H1 (cell line): ENCODE results near the gene PRPS1. TPM values are rescaled to one million over a fixed set of nuclear protein-coding genes. Genes with fewer than 3 reads are reported as not detected.
"Not testable (repeated sequence)": the region's sequence is repeated elsewhere in the genome, so short reads cannot be mapped to it uniquely, and the experiment has no call there.

Experiments
- CTCF ChIA-PET: fragments of 300-600 bp; sonication (Branson Sonifier 250); formaldehyde crosslinking; loops from one replicate; lab custom pipeline; 2021; ENCODE audit not compliant: partially characterized antibody; lab: Charles Lee
- POLR2A ChIA-PET: fragments of 300-600 bp; sonication (Branson Sonifier 250); formaldehyde crosslinking; loops from one replicate; lab custom pipeline; 2021; ENCODE audit warnings: inconsistent platforms; ENCODE audit not compliant: partially characterized antibody; lab: Charles Lee
- DNase-seq, 2 experiments: peaks; one replicate each; pipeline versions ENCODE4 v3.0.0 to v3.0.0-alpha.2; 2010 to 2022; ENCODE audit warnings: low spot score in 2 of 2, low read depth in 1 of 2, mixed read lengths in 1 of 2
- FAIRE-seq: peaks from 2 replicates; lab custom pipeline; 2011; peaks lifted over from hg19 to GRCh38; lab: Jason Lieb, UNC
- H2AFZ ChIP-seq: 2 replicates; pipeline ENCODE4 v1.8.1; 2012; ENCODE audit warnings: low read length, inconsistent platforms
- H2AK5ac ChIP-seq: 2 replicates; pipeline ENCODE4 v1.6.1; 2013; ENCODE audit warnings: low read depth, low read length
- H2BK120ac ChIP-seq: replicated peaks from 2 replicates; pipeline ENCODE3; 2013; ENCODE audit warnings: low read depth, low read length, inconsistent platforms
- H2BK12ac ChIP-seq: 2 replicates; pipeline ENCODE4 v1.6.1; 2013; ENCODE audit warnings: low read depth, low read length
- H2BK15ac ChIP-seq: 2 replicates; pipeline ENCODE4 v1.6.1; 2013; ENCODE audit warnings: low read length
- H2BK20ac ChIP-seq: 2 replicates; pipeline ENCODE4 v1.6.1; 2013; ENCODE audit warnings: low read length
- H2BK5ac ChIP-seq: 2 replicates; pipeline ENCODE4 v1.6.1; 2013; ENCODE audit warnings: low read depth, low read length
- H3K14ac ChIP-seq: 2 replicates; pipeline ENCODE4 v1.6.1; 2013; ENCODE audit warnings: inconsistent platforms; ENCODE audit not compliant: insufficient read length
- H3K18ac ChIP-seq: 2 replicates; pipeline ENCODE4 v1.6.1; 2013; ENCODE audit warnings: low read length; ENCODE audit errors: extremely low read depth
- H3K23ac ChIP-seq: 2 replicates; pipeline ENCODE4 v1.6.1; 2013; ENCODE audit warnings: inconsistent platforms; ENCODE audit not compliant: insufficient read length
- H3K23me2 ChIP-seq: 2 replicates; pipeline ENCODE4 v1.6.1; 2013; ENCODE audit warnings: low read depth, low read length
- H3K27ac ChIP-seq: 2 replicates; pipeline ENCODE4 v1.6.1; 2011; ENCODE audit warnings: low read depth, low read length, inconsistent platforms
- H3K27me3 ChIP-seq, 4 experiments: replicated peaks in 1 of 4; 1 replicate in 1 of 4; 2 replicates in 3 of 4; pipeline versions ENCODE4 v1.6.1 to v1.8.1; 2011 to 2013; ENCODE audit warnings: low read length in 3 of 4, mild to moderate bottlenecking in 3 of 4, inconsistent platforms in 2 of 4, mixed read lengths in 2 of 4, moderate library complexity in 1 of 4; ENCODE audit not compliant: control insufficient read depth in 3 of 4, insufficient read depth in 3 of 4; ENCODE audit errors: extremely low read depth in 1 of 4
- H3K36me3 ChIP-seq, 4 experiments: 2 replicates each; pipeline versions ENCODE4 v1.6.1 to v1.8.1; 2011 to 2013; ENCODE audit warnings: mild to moderate bottlenecking in 4 of 4, low read length in 3 of 4, moderate library complexity in 2 of 4, control low read depth in 1 of 4, inconsistent platforms in 1 of 4; ENCODE audit not compliant: insufficient read depth in 4 of 4, control insufficient read depth in 2 of 4
- H3K4ac ChIP-seq: replicated peaks from 2 replicates; pipeline ENCODE3; 2013; ENCODE audit warnings: low read length, low read depth, mixed read lengths, inconsistent platforms; ENCODE audit not compliant: insufficient read length
- H3K4me1 ChIP-seq, 4 experiments: replicated peaks in 1 of 4; 1 replicate in 1 of 4; 2 replicates in 3 of 4; pipeline versions ENCODE4 v1.6.1 to v1.8.1; 2011 to 2013; ENCODE audit warnings: low read length in 3 of 4, inconsistent platforms in 2 of 4, mixed read lengths in 1 of 4; ENCODE audit not compliant: insufficient read depth in 4 of 4, control insufficient read depth in 3 of 4
- H3K4me2 ChIP-seq, 2 experiments: 2 replicates each; pipeline versions ENCODE4 v1.6.1 to v1.8.1; 2011 to 2013; ENCODE audit warnings: low read depth in 2 of 2, low read length in 2 of 2, control low read depth in 1 of 2, inconsistent platforms in 1 of 2, mild to moderate bottlenecking in 1 of 2; ENCODE audit not compliant: insufficient read depth in 1 of 2
- H3K4me3 ChIP-seq, 4 experiments: fragments of 200-600, 300-600 bp in 1 of 4; sonication (generic), shearing (Covaris generic), sonication (Bioruptor Twin) in 1 of 4; 2 replicates each; pipeline versions ENCODE4 v1.5.1 to v1.8.1; 2011 to 2016; ENCODE audit warnings: low read length in 4 of 4, low read depth in 3 of 4, control low read depth in 2 of 4, inconsistent platforms in 2 of 4, mild to moderate bottlenecking in 2 of 4, mixed read lengths in 1 of 4, moderate library complexity in 1 of 4; ENCODE audit not compliant: insufficient read depth in 2 of 4; ENCODE audit errors: extremely low read depth in 1 of 4
- H3K56ac ChIP-seq: replicated peaks from 2 replicates; pipeline ENCODE3; 2013; ENCODE audit warnings: low read depth, mild to moderate bottlenecking, mixed read lengths, low read length, inconsistent platforms; ENCODE audit not compliant: insufficient read length
- H3K79me1 ChIP-seq: 2 replicates; pipeline ENCODE4 v1.6.1; 2013; ENCODE audit warnings: low read depth, low read length, control low read depth
- H3K79me2 ChIP-seq, 2 experiments: 2 replicates each; pipeline versions ENCODE4 v1.6.1 to v1.8.1; 2012 to 2013; ENCODE audit warnings: low read length in 2 of 2, mild to moderate bottlenecking in 2 of 2, inconsistent platforms in 1 of 2; ENCODE audit not compliant: insufficient read depth in 2 of 2, control insufficient read depth in 1 of 2
- H3K9ac ChIP-seq, 4 experiments: replicated peaks in 1 of 4; 1 replicate in 1 of 4; 2 replicates in 3 of 4; pipeline versions ENCODE4 v1.6.1 to v1.8.1; 2011 to 2013; ENCODE audit warnings: low read depth in 3 of 4, low read length in 3 of 4, control low read depth in 2 of 4, mild to moderate bottlenecking in 2 of 4, moderate library complexity in 2 of 4, inconsistent platforms in 1 of 4; ENCODE audit errors: extremely low read depth in 1 of 4
- H3K9me3 ChIP-seq, 2 experiments: 2 replicates each; pipeline versions ENCODE4 v1.6.1 to v1.8.1; 2012 to 2013; ENCODE audit warnings: mild to moderate bottlenecking in 2 of 2, moderate library complexity in 2 of 2, control low read depth in 1 of 2, inconsistent platforms in 1 of 2, low read depth in 1 of 2, low read length in 1 of 2, mixed read lengths in 1 of 2; ENCODE audit not compliant: insufficient read depth in 2 of 2
- H4K20me1 ChIP-seq, 2 experiments: replicated peaks in 1 of 2; 2 replicates each; pipeline versions ENCODE3 to v1.8.1; 2011 to 2013; ENCODE audit warnings: inconsistent platforms in 2 of 2, low read length in 2 of 2, mild to moderate bottlenecking in 1 of 2; ENCODE audit not compliant: insufficient read depth in 2 of 2, control insufficient read depth in 1 of 2
- H4K5ac ChIP-seq: 2 replicates; pipeline ENCODE4 v1.6.1; 2013; ENCODE audit warnings: low read length, low read depth, mixed read lengths, inconsistent platforms; ENCODE audit not compliant: insufficient read length
- H4K8ac ChIP-seq: 2 replicates; pipeline ENCODE4 v1.8.0; 2013; ENCODE audit warnings: mild to moderate bottlenecking, moderate library complexity, low read length, inconsistent platforms; ENCODE audit not compliant: insufficient read depth; ENCODE audit errors: extremely low read depth
- H4K91ac ChIP-seq: replicated peaks from 2 replicates; pipeline ENCODE3; 2013; ENCODE audit warnings: low read length, mixed read lengths, inconsistent platforms; ENCODE audit not compliant: insufficient read length
- WGBS, 2 experiments: shearing (Covaris generic) in 1 of 2; methylation state at CpG; one replicate each; pipeline versions ENCODE4 v1.1.6 to v1.1.7; 2013 to 2015; ENCODE audit warnings: low lambda C conversion rate in 2 of 2, mixed read lengths in 2 of 2, inconsistent platforms in 1 of 2, low coverage in 1 of 2, missing lambda C conversion rate in 1 of 2; ENCODE audit not compliant: insufficient replicate concordance in 2 of 2, insufficient coverage in 1 of 2, insufficient read length in 1 of 2; ENCODE audit errors: extremely low coverage in 1 of 2, missing lambda C conversion rate in 1 of 2; 5-methylcytosine and 5-hydroxymethylcytosine counted together
- polyA plus RNA-seq, 7 experiments: library from polyadenylated mRNA; depleted of rRNA in 3 of 7; stranded (reverse) in 5 of 7; unstranded in 2 of 7; fragments of >200 nt in 5 of 7; fragments of 200-250 nt in 2 of 7; gene quantifications; 1 replicate in 5 of 7; 2 replicates in 1 of 7; 4 replicates in 1 of 7; pipeline versions ENCODE4 v1.2.1 to v1.2.3, GENCODE V29; 2011 to 2013; ENCODE audit warnings: missing spikeins in 2 of 7, mixed read lengths in 2 of 7
- total RNA-seq: library from RNA; stranded (reverse); fragmentation: NEBNext Ultra II Directional; extraction: Animal tissue kit (Norgen Biotek cat#: 25700); gene quantifications from 2 replicates; pipeline ENCODE4 v1.2.1, GENCODE V29; 2021

The PRPS1 gene
- total and polyA plus RNA-seq, 2 of the 8 experiments (the other 6 are each of a cell fraction or from before 2014, with no cell fraction given) = 90.1 to 110 TPM

DNA sequence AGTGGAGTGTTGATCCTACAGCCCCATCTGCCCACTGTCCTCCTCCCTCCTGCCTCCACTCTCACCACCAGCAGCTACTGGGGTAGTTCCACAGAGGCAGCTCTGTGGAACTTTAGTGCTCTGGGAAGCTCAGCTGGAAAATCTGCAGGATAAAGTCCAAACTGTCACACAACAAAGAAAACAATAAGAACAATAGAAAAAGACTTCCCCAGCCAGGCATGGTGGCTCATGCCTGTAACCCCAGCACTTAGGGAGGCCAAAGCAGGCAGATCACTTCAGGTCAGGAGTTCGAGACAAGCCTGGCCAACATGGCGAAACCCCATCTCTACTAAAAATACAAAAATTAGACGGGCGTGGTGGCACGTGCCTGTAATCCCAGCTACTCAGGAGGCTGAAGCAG lies 40.4 kb downstream of the PRPS1 start:
- not testable (repeated sequence) for H2BK12ac ChIP-seq, H2AFZ ChIP-seq, H3K23ac ChIP-seq, H2AK5ac ChIP-seq, H3K4me3 ChIP-seq, H2BK20ac ChIP-seq, H3K4me2 ChIP-seq, H4K91ac ChIP-seq, H3K23me2 ChIP-seq, DNase-seq, H4K20me1 ChIP-seq, H3K4me1 ChIP-seq, H3K56ac ChIP-seq, H3K4ac ChIP-seq, H3K14ac ChIP-seq, H3K27ac ChIP-seq, FAIRE-seq, H2BK120ac ChIP-seq, H4K5ac ChIP-seq, H2BK15ac ChIP-seq, H4K8ac ChIP-seq, H3K9me3 ChIP-seq, H3K79me2 ChIP-seq, H3K36me3 ChIP-seq, H3K18ac ChIP-seq, H3K27me3 ChIP-seq, H3K9ac ChIP-seq, H2BK5ac ChIP-seq, H3K79me1 ChIP-seq
- 96% methylated on average over 4 of the region's 5 CpGs; no CpG with 5 or more reads in 1 of the 2 experiments for WGBS, 2 experiments
- POLR2A ChIA-PET = interaction anchor here (1.6 to 1.7 kb wide), 2 partner anchors 11 to 63 kb away, joined by 4 to 11 read pairs; no protein-coding TSS in a partner anchor
- CTCF ChIA-PET = interaction anchor here (0.5 to 29.5 kb wide), 6 partner anchors 9 to 279 kb away, joined by 3 to 325 read pairs (median 14); partner anchors contain the start of genes NCBP2L and TSC22D3
